ENCODE measurements around the gene PDGFD.

The PDGFD gene

DNA sequence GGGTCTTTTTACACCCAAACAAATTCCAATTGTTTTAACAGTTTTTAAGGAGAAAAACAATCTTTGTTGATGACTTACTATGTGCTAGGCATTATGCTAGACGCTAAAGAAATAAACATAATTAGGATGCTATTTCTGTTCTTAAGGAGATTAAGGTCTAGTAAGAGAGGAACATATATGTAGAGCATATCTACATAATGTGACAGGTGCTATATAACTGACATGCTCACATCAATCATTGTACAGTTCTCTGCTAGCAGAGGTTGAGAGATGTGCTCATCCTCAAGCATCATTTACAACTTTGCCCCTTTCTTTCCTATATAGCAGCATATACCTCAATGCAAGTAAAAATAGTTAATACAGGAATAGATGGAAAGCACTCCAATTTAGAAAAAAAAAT is 37.5 kb downstream of the PDGFD start:
- intact Hi-C loops (cut with micrococcal nuclease) = no loop called here
- Mint-ChIP-seq H3K27ac (no peak overlapping the region), H3K4me3 (no peak overlapping the region), H3K27me3 (no peaks in the 10 kb centered on the region), H3K4me1 (ENCODE audit: low read depth) (no peaks in the 10 kb centered on the region), H3K9me3 (no peaks in the 10 kb centered on the region), H3K36me3 (ENCODE audit: low read depth) (no peaks in the 10 kb centered on the region)

DNA sequence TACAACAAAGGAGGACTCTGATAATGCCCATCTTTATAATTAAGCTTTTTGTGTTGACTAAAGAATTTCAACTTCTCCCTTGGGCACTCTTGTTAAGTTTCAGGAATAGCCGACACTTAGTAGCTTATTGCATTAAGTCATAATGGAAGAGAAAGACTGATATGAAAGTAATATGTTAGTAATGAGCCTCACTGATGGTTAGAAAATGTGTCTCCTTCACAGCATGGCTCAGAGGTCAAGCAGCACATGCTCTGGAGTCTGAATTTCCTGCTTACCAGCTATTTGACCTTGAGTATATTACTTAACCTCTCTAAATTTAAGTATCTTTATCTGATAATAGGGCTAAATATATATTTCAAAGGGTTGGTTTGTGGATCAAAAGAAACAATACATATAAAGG is 39.0 kb downstream of the PDGFD start:
- Mint-ChIP-seq H3K27me3 (no peaks in the 10 kb centered on the region), H3K4me1 (ENCODE audit: low read depth) (no peaks in the 10 kb centered on the region), H3K9me3 (no peaks in the 10 kb centered on the region), H3K27ac (no peak overlapping the region), H3K36me3 (ENCODE audit: low read depth) (no peaks in the 10 kb centered on the region), H3K4me3 (no peak overlapping the region)
- intact Hi-C loops (cut with micrococcal nuclease) = no loop called here

DNA sequence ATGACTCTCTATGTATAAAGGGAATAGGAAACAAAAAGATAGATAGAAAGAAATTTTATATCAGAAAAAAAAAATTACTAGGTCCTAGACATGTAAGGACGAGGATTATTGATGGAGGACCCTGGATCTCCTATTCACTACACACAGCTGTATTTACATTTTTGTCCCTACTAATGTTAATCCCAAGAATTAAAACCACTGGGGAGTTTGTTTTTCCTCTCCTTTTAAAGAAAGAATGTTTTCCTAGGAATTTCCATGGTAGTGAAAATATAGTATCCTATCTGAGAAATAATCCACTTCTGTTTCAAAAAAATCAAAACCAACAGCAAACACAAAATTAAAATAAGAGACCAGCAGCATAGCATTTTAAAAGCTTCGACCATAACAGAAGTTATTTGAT is 41.1 kb downstream of the PDGFD start:
- Mint-ChIP-seq H3K4me3 (no peak overlapping the region), H3K9me3 (peaks cover 5% of the 10 kb centered on the region), H3K4me1 (ENCODE audit: low read depth) (no peaks in the 10 kb centered on the region), H3K36me3 (ENCODE audit: low read depth) (no peaks in the 10 kb centered on the region), H3K27me3 (no peaks in the 10 kb centered on the region), H3K27ac (no peak overlapping the region)
- intact Hi-C loops (cut with micrococcal nuclease) = no loop called here

DNA sequence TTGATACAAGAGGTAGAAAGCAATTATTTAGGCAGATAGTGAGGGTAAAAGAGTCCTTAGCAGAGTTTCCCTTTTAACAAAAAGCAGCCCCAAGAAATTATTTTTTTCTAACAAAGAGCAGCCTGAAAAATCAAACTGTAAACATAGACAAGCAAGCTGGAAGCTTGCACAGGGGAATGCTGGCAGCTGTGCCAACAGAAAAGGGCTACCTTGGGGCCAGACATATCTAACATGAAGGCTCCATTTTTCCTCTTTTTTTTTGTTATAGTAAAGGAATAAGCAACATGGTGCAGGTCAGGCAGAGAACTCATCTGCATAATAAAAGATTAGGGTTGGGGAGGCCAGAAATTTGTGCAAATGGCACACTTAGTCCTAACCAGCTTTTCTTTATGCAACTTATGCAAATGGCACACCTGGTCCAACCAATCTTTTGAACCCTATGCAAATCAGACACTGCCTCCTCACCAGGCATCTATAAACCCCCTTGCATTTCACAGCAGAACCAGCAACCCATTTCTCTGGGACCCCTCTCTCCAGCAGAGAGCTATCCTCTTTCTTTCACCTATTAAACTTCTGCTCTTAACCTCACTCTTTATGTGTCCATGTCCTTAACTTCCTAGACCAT is 41.8 kb downstream of the PDGFD start:
- H3K4me1 Mint-ChIP-seq (ENCODE audit: low read depth) = no peaks in the 10 kb centered on the region

DNA sequence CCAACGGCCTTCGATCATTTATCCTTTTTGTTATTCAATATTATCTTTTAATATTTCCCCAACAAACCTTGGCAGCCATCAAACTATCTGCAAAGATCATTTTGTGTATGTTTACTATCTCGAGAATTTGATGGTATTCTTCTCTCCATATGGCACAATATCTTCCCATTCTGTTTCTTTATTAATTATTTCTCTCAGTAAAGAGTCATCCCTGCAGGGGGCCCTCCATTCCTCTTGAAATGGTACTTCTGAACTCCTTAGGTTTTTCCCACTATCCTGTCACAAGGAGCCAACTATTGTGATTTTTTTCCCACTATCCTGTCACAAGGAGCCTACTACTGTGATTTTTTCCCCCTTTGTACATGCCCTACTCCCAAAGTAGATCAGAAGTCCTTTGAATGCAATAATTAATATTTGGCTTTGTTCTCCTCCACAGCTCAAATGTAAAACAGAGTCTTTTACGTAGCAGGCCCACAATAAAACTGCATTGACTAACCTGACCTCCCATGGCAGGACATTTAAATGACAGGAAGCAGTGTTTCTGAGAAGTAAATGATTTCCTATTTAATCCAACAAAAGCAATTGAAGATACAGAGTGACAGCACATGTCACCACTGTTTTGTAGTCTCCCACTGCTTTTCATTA is 43.3 kb downstream of the PDGFD start:
- H3K9me3 Mint-ChIP-seq = peaks cover 27% of the 10 kb centered on the region
- no peak overlapping the region for H3K4me3 Mint-ChIP-seq
- no peak overlapping the region for H3K27ac Mint-ChIP-seq
- intact Hi-C loops (cut with micrococcal nuclease) = no loop called here
- H3K27me3 Mint-ChIP-seq = no peaks in the 10 kb centered on the region
- H3K36me3 Mint-ChIP-seq (ENCODE audit: low read depth) = no peaks in the 10 kb centered on the region
- H3K4me1 Mint-ChIP-seq (ENCODE audit: low read depth) = no peaks in the 10 kb centered on the region

More for the DNA sequence above, 41.8 kb downstream of the PDGFD start:
- no peaks in the 10 kb centered on the region for H3K36me3 Mint-ChIP-seq (ENCODE audit: low read depth)
- H3K27me3 Mint-ChIP-seq = no peaks in the 10 kb centered on the region
- peaks cover 12% of the 10 kb centered on the region for H3K9me3 Mint-ChIP-seq
- no peak overlapping the region for H3K4me3 Mint-ChIP-seq
- intact Hi-C loops (cut with micrococcal nuclease) = no loop called here
- H3K27ac Mint-ChIP-seq = no peak overlapping the region

DNA sequence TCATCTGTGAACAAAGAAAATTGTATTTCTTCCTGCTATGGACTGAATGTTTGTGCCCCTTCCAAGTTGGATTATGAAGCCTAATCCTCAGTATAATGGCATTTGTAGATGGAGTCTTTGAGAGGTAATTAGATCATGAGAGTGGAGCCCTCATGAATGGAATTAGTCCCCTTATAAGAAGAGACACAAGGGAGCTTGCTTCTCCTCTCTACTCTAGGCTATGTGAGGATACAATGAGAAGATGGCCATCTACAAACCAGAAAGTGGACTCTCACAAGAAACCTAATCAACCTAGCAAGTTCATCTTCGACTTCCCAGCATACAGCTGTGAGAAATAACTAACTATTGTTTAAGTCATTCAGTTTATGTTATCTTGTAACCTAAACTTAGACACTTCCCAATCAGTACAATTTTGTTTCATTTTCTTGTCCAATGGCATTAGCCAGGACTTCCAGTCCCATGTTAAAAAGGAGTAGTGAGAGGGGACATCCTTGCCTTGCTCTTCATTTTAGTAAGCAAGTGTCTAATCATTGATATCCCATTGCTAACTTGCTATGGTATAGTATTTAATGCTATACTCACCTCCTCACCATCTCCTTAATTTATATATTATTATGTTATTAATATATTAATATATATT is 45.7 kb downstream of the PDGFD start:
- H3K9me3 Mint-ChIP-seq = peaks cover 35% of the 10 kb centered on the region
- no peaks in the 10 kb centered on the region for H3K4me1 Mint-ChIP-seq (ENCODE audit: low read depth)
- no peak overlapping the region for H3K27ac Mint-ChIP-seq
- intact Hi-C loops (cut with micrococcal nuclease) = no loop called here
- H3K27me3 Mint-ChIP-seq = no peaks in the 10 kb centered on the region
- H3K4me3 Mint-ChIP-seq = no peak overlapping the region
- H3K36me3 Mint-ChIP-seq (ENCODE audit: low read depth) = no peaks in the 10 kb centered on the region

DNA sequence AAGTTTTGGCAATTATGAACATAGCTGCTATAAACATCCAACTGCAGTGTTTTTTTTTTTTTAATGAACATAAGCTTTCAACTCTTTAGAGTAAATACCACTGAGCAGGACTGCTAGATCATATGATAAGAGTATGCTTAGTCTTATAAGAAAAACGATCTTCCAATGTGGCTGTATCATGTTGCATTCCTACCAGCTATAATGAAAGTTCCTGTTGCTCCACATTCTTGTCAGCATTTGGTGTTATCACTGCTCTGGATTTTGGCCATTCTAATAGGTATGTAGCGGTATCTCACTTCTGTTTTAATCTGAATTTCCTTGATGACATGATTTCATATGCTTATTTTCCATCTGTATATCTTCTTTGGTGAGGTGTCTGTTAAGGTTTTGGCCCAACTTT is 50.4 kb downstream of the PDGFD start:
- Mint-ChIP-seq H3K4me1 (ENCODE audit: low read depth) (no peaks in the 10 kb centered on the region), H3K27ac (no peak overlapping the region), H3K4me3 (no peak overlapping the region), H3K36me3 (ENCODE audit: low read depth) (no peaks in the 10 kb centered on the region), H3K27me3 (no peaks in the 10 kb centered on the region), H3K9me3 (peaks cover 35% of the 10 kb centered on the region)
- intact Hi-C loops (cut with micrococcal nuclease) = no loop called here

DNA sequence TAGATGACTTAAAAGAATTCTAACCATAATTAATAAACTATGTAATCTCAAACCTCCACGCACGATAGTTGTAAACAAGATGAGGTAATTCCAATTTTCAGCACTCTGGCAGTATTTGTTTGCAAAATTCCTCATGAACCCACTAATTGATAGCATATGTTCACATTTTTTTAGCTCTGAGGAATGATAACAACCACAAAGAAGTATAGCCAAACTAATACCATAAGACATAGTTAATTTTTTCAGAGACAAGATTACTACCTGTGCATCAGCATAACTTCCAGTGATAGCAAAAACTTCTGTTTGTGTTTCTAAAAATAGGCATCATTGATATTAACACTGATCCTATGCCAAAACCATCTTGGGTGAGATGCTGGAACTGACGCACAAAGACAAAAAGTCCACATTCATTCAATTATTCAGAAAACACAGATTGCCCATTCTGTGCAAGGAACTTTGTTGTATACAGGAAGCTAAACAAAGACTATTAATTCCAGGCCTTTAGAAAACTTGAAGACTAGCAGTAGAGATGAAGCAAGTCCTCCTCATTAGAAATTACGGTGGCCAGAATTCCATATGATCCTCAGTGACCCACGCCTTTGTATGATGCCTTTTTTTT is 57.7 kb downstream of the PDGFD start:
- H3K36me3 Mint-ChIP-seq (ENCODE audit: low read depth) = no peaks in the 10 kb centered on the region
- H3K4me1 Mint-ChIP-seq (ENCODE audit: low read depth) = no peaks in the 10 kb centered on the region
- intact Hi-C loops (cut with micrococcal nuclease) = no loop called here
- H3K27me3 Mint-ChIP-seq = no peaks in the 10 kb centered on the region
- H3K27ac Mint-ChIP-seq = no peak overlapping the region
- no peak overlapping the region for H3K4me3 Mint-ChIP-seq
- no peaks in the 10 kb centered on the region for H3K9me3 Mint-ChIP-seq

DNA sequence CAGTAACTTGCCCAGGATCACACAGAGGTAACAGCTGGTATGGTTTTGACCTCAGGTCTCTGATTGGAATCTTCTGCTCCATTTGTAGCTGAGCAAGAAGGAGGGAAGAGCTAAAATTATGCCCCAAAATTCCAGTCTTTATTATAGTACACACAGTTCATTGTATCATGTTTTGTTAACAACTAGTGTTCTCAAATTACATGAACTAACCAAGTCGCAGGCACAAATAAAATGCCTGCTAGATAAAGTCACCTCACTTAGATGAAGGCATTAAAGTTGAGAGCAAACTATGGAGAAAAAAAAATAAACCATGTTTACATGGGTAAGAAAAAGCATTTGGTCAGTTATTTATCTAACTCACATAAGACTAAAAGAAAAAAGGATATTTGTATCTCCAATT is 58.8 kb downstream of the PDGFD start:
- H3K27ac Mint-ChIP-seq = no peak overlapping the region
- H3K27me3 Mint-ChIP-seq = no peaks in the 10 kb centered on the region
- H3K4me1 Mint-ChIP-seq (ENCODE audit: low read depth) = no peaks in the 10 kb centered on the region
- H3K9me3 Mint-ChIP-seq = no peaks in the 10 kb centered on the region
- no peak overlapping the region for H3K4me3 Mint-ChIP-seq
- intact Hi-C loops (cut with micrococcal nuclease) = no loop called here
- H3K36me3 Mint-ChIP-seq (ENCODE audit: low read depth) = no peaks in the 10 kb centered on the region

DNA sequence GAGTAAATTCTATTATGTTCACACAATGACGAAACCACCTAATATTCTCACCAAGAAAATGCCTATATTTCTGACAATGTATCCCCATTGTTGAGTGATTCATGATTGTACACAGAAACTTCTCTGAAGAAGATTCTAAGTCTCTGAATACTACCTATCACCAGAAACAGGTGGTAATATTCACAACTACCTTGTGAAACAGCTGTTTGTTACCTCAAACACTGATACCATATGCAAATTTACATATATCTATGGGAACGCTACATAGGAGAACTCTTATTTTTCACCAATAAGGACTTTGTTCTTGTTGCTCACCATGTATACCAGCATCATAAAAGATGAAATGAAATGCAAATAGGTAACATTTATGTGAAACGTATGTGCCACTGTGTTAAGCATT is 59.3 kb downstream of the PDGFD start:
- H3K36me3 Mint-ChIP-seq (ENCODE audit: low read depth) = no peaks in the 10 kb centered on the region
- no peak overlapping the region for H3K4me3 Mint-ChIP-seq
- no peak overlapping the region for H3K27ac Mint-ChIP-seq
- H3K9me3 Mint-ChIP-seq = no peaks in the 10 kb centered on the region
- no peaks in the 10 kb centered on the region for H3K27me3 Mint-ChIP-seq
- intact Hi-C loops (cut with micrococcal nuclease) = no loop called here
- H3K4me1 Mint-ChIP-seq (ENCODE audit: low read depth) = no peaks in the 10 kb centered on the region

DNA sequence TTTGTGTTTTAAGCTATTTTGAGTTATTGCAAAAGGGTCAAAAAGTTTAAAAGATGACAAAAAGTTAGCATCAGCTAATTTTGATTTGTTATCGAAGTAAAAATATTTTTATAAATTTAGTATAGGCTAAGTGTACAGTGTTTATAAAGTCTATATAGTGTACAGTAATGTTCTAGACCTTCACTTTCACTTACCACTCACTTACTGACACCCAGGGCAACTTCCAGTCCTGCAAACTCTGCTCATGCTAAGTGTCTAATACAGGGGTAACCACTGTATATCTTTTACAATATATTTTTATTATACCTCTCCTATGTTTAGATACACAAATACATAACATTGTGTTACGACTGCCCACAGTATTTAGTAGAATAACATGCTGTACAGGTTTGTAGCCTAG is 59.7 kb downstream of the PDGFD start:
- Mint-ChIP-seq H3K4me1 (ENCODE audit: low read depth) (no peaks in the 10 kb centered on the region), H3K27ac (no peak overlapping the region), H3K27me3 (no peaks in the 10 kb centered on the region), H3K36me3 (ENCODE audit: low read depth) (no peaks in the 10 kb centered on the region), H3K4me3 (no peak overlapping the region), H3K9me3 (no peaks in the 10 kb centered on the region)
- intact Hi-C loops (cut with micrococcal nuclease) = no loop called here

DNA sequence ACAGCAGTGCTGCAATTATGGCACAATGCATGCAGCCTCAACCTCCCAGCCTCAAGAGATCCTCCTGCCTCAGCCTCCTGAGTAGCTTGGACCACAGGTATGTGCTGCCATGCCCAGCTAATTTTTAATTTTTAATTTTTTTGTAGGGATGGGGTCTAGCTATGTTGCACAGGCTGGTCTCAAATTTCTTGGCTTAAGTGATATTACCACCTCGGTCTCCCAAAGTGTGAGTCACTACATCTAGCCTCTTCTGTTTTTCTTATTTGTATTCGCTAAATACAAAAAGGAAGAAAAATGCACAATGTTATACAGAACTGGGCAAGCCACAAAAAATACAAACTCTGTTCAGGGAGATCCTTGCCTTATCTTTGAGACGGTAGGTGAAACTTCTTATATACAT is 65.4 kb downstream of the PDGFD start:
- no peaks in the 10 kb centered on the region for H3K27me3 Mint-ChIP-seq
- intact Hi-C loops (cut with micrococcal nuclease) = no loop called here
- H3K4me3 Mint-ChIP-seq = no peak overlapping the region
- peaks cover 3% of the 10 kb centered on the region for H3K4me1 Mint-ChIP-seq (ENCODE audit: low read depth)
- H3K27ac Mint-ChIP-seq = no peak overlapping the region
- H3K9me3 Mint-ChIP-seq = no peaks in the 10 kb centered on the region
- H3K36me3 Mint-ChIP-seq (ENCODE audit: low read depth) = no peaks in the 10 kb centered on the region

DNA sequence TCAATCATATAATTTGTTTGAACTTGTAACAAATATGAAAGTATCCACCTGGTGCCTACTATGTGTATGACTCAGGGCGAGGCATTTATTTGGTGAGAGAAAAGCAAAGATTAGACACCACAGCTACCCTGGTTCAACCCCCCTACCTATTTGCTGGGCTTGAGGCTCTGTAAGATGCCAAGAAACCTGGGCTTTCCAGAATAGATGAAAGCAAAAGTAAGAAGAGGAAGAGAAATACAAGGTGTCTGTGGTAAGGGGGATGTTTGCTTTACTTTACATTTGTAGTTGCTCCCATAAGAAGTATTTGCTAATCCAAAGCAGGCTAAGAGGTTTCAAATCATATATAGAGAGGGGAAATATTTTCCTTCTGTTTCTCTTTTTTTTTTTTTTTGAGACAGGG is 65.8 kb downstream of the PDGFD start:
- Mint-ChIP-seq H3K27ac (no peak overlapping the region), H3K9me3 (no peaks in the 10 kb centered on the region), H3K4me3 (no peak overlapping the region), H3K36me3 (ENCODE audit: low read depth) (no peaks in the 10 kb centered on the region), H3K27me3 (no peaks in the 10 kb centered on the region), H3K4me1 (ENCODE audit: low read depth) (peaks cover 7% of the 10 kb centered on the region)
- intact Hi-C loops (cut with micrococcal nuclease) = no loop called here

DNA sequence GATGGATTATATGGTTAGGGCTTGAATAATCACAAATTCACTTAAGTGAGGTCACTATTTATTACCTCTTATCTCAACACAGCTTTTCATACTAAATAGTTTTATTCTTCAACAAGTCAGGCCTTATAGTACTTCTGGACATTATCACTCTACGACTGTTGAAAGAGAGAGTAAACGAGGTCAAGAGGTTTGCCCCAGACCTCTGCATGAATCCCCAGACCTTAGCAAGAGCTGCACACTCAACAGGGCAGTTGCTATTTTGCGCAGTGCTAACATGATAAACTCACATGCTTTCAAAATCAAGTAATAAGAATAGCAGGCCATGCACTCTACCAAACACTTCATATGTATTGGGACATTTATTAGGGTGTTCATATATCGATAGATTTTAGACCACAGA is 67.0 kb downstream of the PDGFD start:
- Mint-ChIP-seq H3K4me3 (no peak overlapping the region), H3K9me3 (no peaks in the 10 kb centered on the region), H3K27ac (no peak overlapping the region), H3K27me3 (no peaks in the 10 kb centered on the region), H3K4me1 (ENCODE audit: low read depth) (peaks cover 7% of the 10 kb centered on the region), H3K36me3 (ENCODE audit: low read depth) (no peaks in the 10 kb centered on the region)
- intact Hi-C loops (cut with micrococcal nuclease) = no loop called here

All from dendritic cell treated with granulocyte-macrophage colony-stimulating factor and Interleukin-4, amounts not matched to agents 40 ng/mL and 50 ng/mL, for 4 days (primary cell).